Activated T-cell treated with anti-CD3 and anti-CD28 coated beads for 24 hours (primary cell): Measurements from ENCODE around the gene SCRN3.
"Not testable (repeated sequence)": the region's sequence is repeated elsewhere in the genome, so short reads cannot be mapped to it uniquely, and the experiment has no call there.

Experiments used
- DNase-seq: peaks from one replicate; pipeline ENCODE4 v3.0.0-alpha.2; 2020; ENCODE audit warnings: low read depth

The SCRN3 gene

GRCh38 chr2:174410039-174410438 lies 14.5 kb downstream of the SCRN3 start:
- DNase-seq = not testable (repeated sequence)

GRCh38 chr2:174412256-174412655 lies 16.7 kb downstream of the SCRN3 start:
- no peak for DNase-seq

- DNase-seq = no peak
These were observed 32.7 kb downstream of the SCRN3 start for GRCh38 chr2:174428214-174428613.

- no peak for DNase-seq
These were observed 34.5 kb downstream of the SCRN3 start for GRCh38 chr2:174430066-174430465.

- no peak for DNase-seq
These were observed 36.4 kb downstream of the SCRN3 start for GRCh38 chr2:174431902-174432301.

GRCh38 chr2:174436351-174436750 lies 40.8 kb downstream of the SCRN3 start:
- DNase-seq = no peak

- no peak for DNase-seq
These were observed 42.8 kb downstream of the SCRN3 start for GRCh38 chr2:174438146-174438886.

GRCh38 chr2:174439323-174439722 lies 43.8 kb downstream of the SCRN3 start:
- no peak for DNase-seq

GRCh38 chr2:174439950-174440349 lies 44.4 kb downstream of the SCRN3 start:
- no peak for DNase-seq

- DNase-seq = no peak
These were observed 47.3 kb downstream of the SCRN3 start for GRCh38 chr2:174442546-174443510.

GRCh38 chr2:174444761-174445160 lies 49.2 kb downstream of the SCRN3 start:
- DNase-seq = no peak

GRCh38 chr2:174445248-174445647 lies 49.7 kb downstream of the SCRN3 start:
- no peak for DNase-seq

- no peak for DNase-seq
These were observed 51.0 kb downstream of the SCRN3 start for GRCh38 chr2:174446531-174446930.

- no peak for DNase-seq
These were observed 53.5 kb downstream of the SCRN3 start for GRCh38 chr2:174449033-174449432.

GRCh38 chr2:174450021-174450816 lies 54.7 kb downstream of the SCRN3 start:
- DNase-seq = no peak

- no peak for DNase-seq
These were observed 59.0 kb downstream of the SCRN3 start for GRCh38 chr2:174454566-174454965.

GRCh38 chr2:174461221-174461620 lies 65.7 kb downstream of the SCRN3 start:
- no peak for DNase-seq

- no peak for DNase-seq
These were observed 69.8 kb downstream of the SCRN3 start for GRCh38 chr2:174465327-174465726.

- no peak for DNase-seq
These were observed 78.3 kb downstream of the SCRN3 start for GRCh38 chr2:174473796-174474195.

- DNase-seq = no peak
These were observed 82.2 kb downstream of the SCRN3 start for GRCh38 chr2:174477759-174478158.
